Astrocyte of the hippocampus (primary cell): Measurements from ENCODE around the gene RBSN.

Experiments
- DNase-seq: peaks from one replicate; pipeline ENCODE4 v3.0.0; 2011; ENCODE audit warnings: low read depth, low spot score

The RBSN gene

GRCh38 chr3:15099364-15100098 is 583 bp upstream of the RBSN start:
- no peak for DNase-seq

GRCh38 chr3:15097891-15098290 is 1.1 kb downstream of the RBSN start:
- DNase-seq, result peak; percentile 67

GRCh38 chr3:15096046-15096445 is 2.9 kb downstream of the RBSN start:
- DNase-seq, result no peak

- DNase-seq, result peak; percentile 26
Observed at GRCh38 chr3:15094187-15094875, 4.6 kb downstream of the RBSN start.

GRCh38 chr3:15092686-15093085 is 6.3 kb downstream of the RBSN start:
- DNase-seq, result no peak

- no peak for DNase-seq
Observed at GRCh38 chr3:15091575-15091974, 7.4 kb downstream of the RBSN start.

- DNase-seq, result no peak
Observed at GRCh38 chr3:15089201-15089600, 9.7 kb downstream of the RBSN start.

- DNase-seq, result no peak
Observed at GRCh38 chr3:15086699-15087098, 12.2 kb downstream of the RBSN start.

GRCh38 chr3:15086263-15086662 is 12.7 kb downstream of the RBSN start:
- no peak for DNase-seq

GRCh38 chr3:15083252-15083651 is 15.7 kb downstream of the RBSN start:
- no peak for DNase-seq

GRCh38 chr3:15081960-15082664 is 16.8 kb downstream of the RBSN start:
- DNase-seq, result peak; percentile 13

- no peak for DNase-seq
Observed at GRCh38 chr3:15079091-15079490, 19.9 kb downstream of the RBSN start.

- DNase-seq, result no peak
Observed at GRCh38 chr3:15074500-15074899, 24.4 kb downstream of the RBSN start.

- DNase-seq, result no peak
Observed at GRCh38 chr3:15071699-15072098, 27.2 kb downstream of the RBSN start.

GRCh38 chr3:15069441-15069840 is 29.5 kb downstream of the RBSN start:
- no peak for DNase-seq

- no peak for DNase-seq
Observed at GRCh38 chr3:15066467-15066866, 32.5 kb downstream of the RBSN start.

- no peak for DNase-seq
Observed at GRCh38 chr3:15065550-15066007, 33.4 kb downstream of the RBSN start.

- DNase-seq, result peak; percentile 98
Observed at GRCh38 chr3:15064835-15065549, 34.0 kb downstream of the RBSN start, which contains the start of gene MRPS25. Gene MRPS25, minus strand, starts transcription at chr3:15065315. Its CDS starts 121 bp downstream, at chr3:15065194.

GRCh38 chr3:15064299-15064834 is 34.6 kb downstream of the RBSN start:
- DNase-seq, result peak; percentile 46

- no peak for DNase-seq
Observed at GRCh38 chr3:15063656-15064286, 35.2 kb downstream of the RBSN start.

- no peak for DNase-seq
Observed at GRCh38 chr3:15063238-15063637, 35.7 kb downstream of the RBSN start.
